HepG2 (cell line): ENCODE results near the gene JMJD8. TPM values are rescaled to one million over a fixed set of nuclear protein-coding genes. Genes with fewer than 3 reads are reported as not detected.

Source experiments
- BORCS8-MEF2B ChIP-seq: sonication (generic); formaldehyde crosslinking; IDR thresholded peaks from 2 replicates; pipeline ENCODE4 v1.8.0; 2022; ENCODE audit warnings: mild to moderate bottlenecking, missing genetic modification reagents
- CTCF ChIP-seq: sonication (generic); formaldehyde crosslinking; IDR thresholded peaks from 2 replicates; pipeline ENCODE4 v1.5.0; 2020; ENCODE audit warnings: mild to moderate bottlenecking, missing genetic modification reagents, moderate library complexity
- EHMT2 ChIP-seq: fragments of 200-600 bp; sonication (generic); IDR thresholded peaks from 2 replicates; pipeline ENCODE4 v1.7.0; 2017; ENCODE audit warnings: antibody characterized with exemption, low read depth, low read length, borderline replicate concordance
- MAX ChIP-seq: IDR thresholded peaks from 2 replicates; pipeline ENCODE4 v1.6.1; 2012; ENCODE audit warnings: inconsistent platforms
- SAP130 ChIP-seq: IDR thresholded peaks from 2 replicates; pipeline ENCODE4 v1.6.1; 2016; ENCODE audit warnings: low read depth
- ZFX ChIP-seq: sonication (generic); formaldehyde crosslinking; IDR thresholded peaks from 2 replicates; pipeline ENCODE4 v1.4.0; 2020; ENCODE audit warnings: mild to moderate bottlenecking, low read depth, missing genetic modification reagents, moderate library complexity
- ZNF331 ChIP-seq: sonication (generic); formaldehyde crosslinking; IDR thresholded peaks from 2 replicates; pipeline ENCODE4 v1.4.0; 2020; ENCODE audit warnings: missing genetic modification reagents
- ZNF747 ChIP-seq: sonication (generic); formaldehyde crosslinking; IDR thresholded peaks from 2 replicates; pipeline ENCODE4 v1.8.1; 2023; ENCODE audit warnings: missing genetic modification reagents, mild to moderate bottlenecking, borderline replicate concordance
- polyA plus RNA-seq, 8 experiments: library from polyadenylated mRNA; depleted of rRNA in 3 of 8; stranded (reverse) in 7 of 8; unstranded in 1 of 8; fragments of >200 nt; fragmentation: Illumina TruSeq in 4 of 8; extraction: Trizol in 4 of 8; gene quantifications; 2 replicates each; pipeline versions ENCODE4 v1.2.1 to v1.2.3, GENCODE V29; 2011 to 2016; ENCODE audit warnings: low read depth in 4 of 8, missing spikeins in 1 of 8, mixed read lengths in 1 of 8; ENCODE audit not compliant: insufficient read depth in 1 of 8
- total RNA-seq, 5 experiments: library from RNA; depleted of rRNA; stranded (reverse); fragments of >200 nt; fragmentation: Illumina TruSeq; extraction: Trizol; gene quantifications; 2 replicates each; pipeline ENCODE4 v1.2.3, GENCODE V29; 2016; ENCODE audit warnings: low read depth in 1 of 5
- TF ChIP-seq, protein P1 (sequence below): sonication (generic); formaldehyde crosslinking; IDR thresholded peaks from 2 replicates; pipeline ENCODE4 v1.4.0; 2020; ENCODE audit warnings: mild to moderate bottlenecking, missing genetic modification reagents
- TF ChIP-seq, protein P2 (sequence below): sonication (generic); formaldehyde crosslinking; IDR thresholded peaks from 2 replicates; pipeline ENCODE4 v1.4.0; 2020; ENCODE audit warnings: missing genetic modification reagents, borderline replicate concordance
- TF ChIP-seq, protein P3 (sequence below): sonication (generic); formaldehyde crosslinking; IDR thresholded peaks from 2 replicates; pipeline ENCODE4 v1.4.0; 2020; ENCODE audit warnings: missing genetic modification reagents
- TF ChIP-seq, protein P4 (sequence below): IDR thresholded peaks from 2 replicates; pipeline ENCODE4 v1.6.1; 2016; ENCODE audit warnings: low read depth, borderline replicate concordance
- TF ChIP-seq, protein P5 (sequence below): sonication (generic); formaldehyde crosslinking; IDR thresholded peaks from 2 replicates; pipeline ENCODE4 v1.5.1; 2020; ENCODE audit warnings: missing genetic modification reagents, mild to moderate bottlenecking, borderline replicate concordance

Gene JMJD8
- total and polyA plus RNA-seq, 2 of the 13 experiments (the other 11 are each of a cell fraction or from before 2014, with no cell fraction given), result 2.6 to 11.8 TPM

- TF ChIP-seq, protein P1, sequence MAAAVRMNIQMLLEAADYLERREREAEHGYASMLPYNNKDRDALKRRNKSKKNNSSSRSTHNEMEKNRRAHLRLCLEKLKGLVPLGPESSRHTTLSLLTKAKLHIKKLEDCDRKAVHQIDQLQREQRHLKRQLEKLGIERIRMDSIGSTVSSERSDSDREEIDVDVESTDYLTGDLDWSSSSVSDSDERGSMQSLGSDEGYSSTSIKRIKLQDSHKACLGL, result peak; percentile 28; the same call in 1 of the 2 replicates
- TF ChIP-seq ZNF331 (peak; percentile 39; the same call in 1 of the 2 replicates), ZFX (peak; percentile 54; the same call in 1 of the 2 replicates), EHMT2 (no peak), MAX (peak; percentile 56), BORCS8-MEF2B (CRISPR knock-in tag) (peak; percentile 49; the same call in 1 of the 2 replicates), CTCF (CRISPR knock-in tag) (peak; percentile 15; the same call in 1 of the 2 replicates), SAP130 (0 out of 2 replicates have a peak, but pooled peaks have one; percentile 15), ZNF747 (CRISPR knock-in tag) (0 out of 2 replicates have a peak, but pooled peaks have one; percentile 29)
- TF ChIP-seq, protein P2, sequence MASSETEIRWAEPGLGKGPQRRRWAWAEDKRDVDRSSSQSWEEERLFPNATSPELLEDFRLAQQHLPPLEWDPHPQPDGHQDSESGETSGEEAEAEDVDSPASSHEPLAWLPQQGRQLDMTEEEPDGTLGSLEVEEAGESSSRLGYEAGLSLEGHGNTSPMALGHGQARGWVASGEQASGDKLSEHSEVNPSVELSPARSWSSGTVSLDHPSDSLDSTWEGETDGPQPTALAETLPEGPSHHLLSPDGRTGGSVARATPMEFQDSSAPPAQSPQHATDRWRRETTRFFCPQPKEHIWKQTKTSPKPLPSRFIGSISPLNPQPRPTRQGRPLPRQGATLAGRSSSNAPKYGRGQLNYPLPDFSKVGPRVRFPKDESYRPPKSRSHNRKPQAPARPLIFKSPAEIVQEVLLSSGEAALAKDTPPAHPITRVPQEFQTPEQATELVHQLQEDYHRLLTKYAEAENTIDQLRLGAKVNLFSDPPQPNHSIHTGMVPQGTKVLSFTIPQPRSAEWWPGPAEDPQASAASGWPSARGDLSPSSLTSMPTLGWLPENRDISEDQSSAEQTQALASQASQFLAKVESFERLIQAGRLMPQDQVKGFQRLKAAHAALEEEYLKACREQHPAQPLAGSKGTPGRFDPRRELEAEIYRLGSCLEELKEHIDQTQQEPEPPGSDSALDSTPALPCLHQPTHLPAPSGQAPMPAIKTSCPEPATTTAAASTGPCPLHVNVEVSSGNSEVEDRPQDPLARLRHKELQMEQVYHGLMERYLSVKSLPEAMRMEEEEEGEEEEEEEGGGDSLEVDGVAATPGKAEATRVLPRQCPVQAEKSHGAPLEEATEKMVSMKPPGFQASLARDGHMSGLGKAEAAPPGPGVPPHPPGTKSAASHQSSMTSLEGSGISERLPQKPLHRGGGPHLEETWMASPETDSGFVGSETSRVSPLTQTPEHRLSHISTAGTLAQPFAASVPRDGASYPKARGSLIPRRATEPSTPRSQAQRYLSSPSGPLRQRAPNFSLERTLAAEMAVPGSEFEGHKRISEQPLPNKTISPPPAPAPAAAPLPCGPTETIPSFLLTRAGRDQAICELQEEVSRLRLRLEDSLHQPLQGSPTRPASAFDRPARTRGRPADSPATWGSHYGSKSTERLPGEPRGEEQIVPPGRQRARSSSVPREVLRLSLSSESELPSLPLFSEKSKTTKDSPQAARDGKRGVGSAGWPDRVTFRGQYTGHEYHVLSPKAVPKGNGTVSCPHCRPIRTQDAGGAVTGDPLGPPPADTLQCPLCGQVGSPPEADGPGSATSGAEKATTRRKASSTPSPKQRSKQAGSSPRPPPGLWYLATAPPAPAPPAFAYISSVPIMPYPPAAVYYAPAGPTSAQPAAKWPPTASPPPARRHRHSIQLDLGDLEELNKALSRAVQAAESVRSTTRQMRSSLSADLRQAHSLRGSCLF, result no peak
- TF ChIP-seq, protein P3, sequence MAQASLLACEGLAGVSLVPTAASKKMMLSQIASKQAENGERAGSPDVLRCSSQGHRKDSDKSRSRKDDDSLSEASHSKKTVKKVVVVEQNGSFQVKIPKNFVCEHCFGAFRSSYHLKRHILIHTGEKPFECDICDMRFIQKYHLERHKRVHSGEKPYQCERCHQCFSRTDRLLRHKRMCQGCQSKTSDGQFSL, result peak; percentile 98
- TF ChIP-seq, protein P4, sequence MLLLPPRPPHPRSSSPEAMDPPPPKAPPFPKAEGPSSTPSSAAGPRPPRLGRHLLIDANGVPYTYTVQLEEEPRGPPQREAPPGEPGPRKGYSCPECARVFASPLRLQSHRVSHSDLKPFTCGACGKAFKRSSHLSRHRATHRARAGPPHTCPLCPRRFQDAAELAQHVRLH, result peak; percentile 27; the same call in 1 of the 2 replicates
- TF ChIP-seq, protein P5, sequence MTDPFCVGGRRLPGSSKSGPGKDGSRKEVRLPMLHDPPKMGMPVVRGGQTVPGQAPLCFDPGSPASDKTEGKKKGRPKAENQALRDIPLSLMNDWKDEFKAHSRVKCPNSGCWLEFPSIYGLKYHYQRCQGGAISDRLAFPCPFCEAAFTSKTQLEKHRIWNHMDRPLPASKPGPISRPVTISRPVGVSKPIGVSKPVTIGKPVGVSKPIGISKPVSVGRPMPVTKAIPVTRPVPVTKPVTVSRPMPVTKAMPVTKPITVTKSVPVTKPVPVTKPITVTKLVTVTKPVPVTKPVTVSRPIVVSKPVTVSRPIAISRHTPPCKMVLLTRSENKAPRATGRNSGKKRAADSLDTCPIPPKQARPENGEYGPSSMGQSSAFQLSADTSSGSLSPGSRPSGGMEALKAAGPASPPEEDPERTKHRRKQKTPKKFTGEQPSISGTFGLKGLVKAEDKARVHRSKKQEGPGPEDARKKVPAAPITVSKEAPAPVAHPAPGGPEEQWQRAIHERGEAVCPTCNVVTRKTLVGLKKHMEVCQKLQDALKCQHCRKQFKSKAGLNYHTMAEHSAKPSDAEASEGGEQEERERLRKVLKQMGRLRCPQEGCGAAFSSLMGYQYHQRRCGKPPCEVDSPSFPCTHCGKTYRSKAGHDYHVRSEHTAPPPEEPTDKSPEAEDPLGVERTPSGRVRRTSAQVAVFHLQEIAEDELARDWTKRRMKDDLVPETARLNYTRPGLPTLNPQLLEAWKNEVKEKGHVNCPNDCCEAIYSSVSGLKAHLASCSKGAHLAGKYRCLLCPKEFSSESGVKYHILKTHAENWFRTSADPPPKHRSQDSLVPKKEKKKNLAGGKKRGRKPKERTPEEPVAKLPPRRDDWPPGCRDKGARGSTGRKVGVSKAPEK (CRISPR knock-in tag), result no peak
Measured at GRCh38 chr16:714558-715476, 30.7 kb upstream of the JMJD8 start, which contains the start of gene METRN (continued).
